IMR-90 (cell line): Measurements from ENCODE around the gene TENM3. TPM values are rescaled to one million over a fixed set of nuclear protein-coding genes. Genes with fewer than 3 reads are reported as not detected.

Source experiments
- ATAC-seq: fragments of 200-7000 bp; cut with Tn5 transposase; 2 replicates; pipeline ENCODE4 v1.9.1; 2020; ENCODE audit warnings: low read depth, mild to moderate bottlenecking, moderate library complexity
- BruUV-seq: library from RNA; stranded (reverse); fragments of 400-500 nt; replicated peaks from 2 replicates; lab custom pipeline; 2021; lab: Mats Ljungman, UMichigan
- CTCF ChIA-PET: fragments of 300-600 bp; formaldehyde crosslinking; extraction: SDS; loops from one replicate; lab custom pipeline; 2021; ENCODE audit warnings: antibody characterized with exemption; lab: Yijun Ruan, JAX
- POLR2A ChIA-PET: fragments of 300-600 bp; sonication (Branson Sonifier 250); formaldehyde crosslinking; loops from one replicate; lab custom pipeline; 2022; ENCODE audit warnings: antibody characterized with exemption; ENCODE audit not compliant: unreplicated experiment; lab: Charles Lee
- DNase-seq: peaks from one replicate; pipeline ENCODE4 v3.0.0; 2013
- H2AFZ ChIP-seq: replicated peaks from 2 replicates; pipeline ENCODE3; 2013; ENCODE audit warnings: low read length, mild to moderate bottlenecking; ENCODE audit not compliant: poor library complexity
- H2AK5ac ChIP-seq: 2 replicates; pipeline ENCODE4 v1.6.1; 2013; ENCODE audit warnings: low read depth, low read length, inconsistent platforms
- H2AK9ac ChIP-seq: replicated peaks from 2 replicates; pipeline ENCODE3; 2013; ENCODE audit warnings: mild to moderate bottlenecking, low read depth, low read length, moderate library complexity; ENCODE audit not compliant: poor library complexity
- H2BK120ac ChIP-seq: 2 replicates; pipeline ENCODE4 v1.6.1; 2013; ENCODE audit warnings: low read depth, low read length, inconsistent platforms
- H2BK15ac ChIP-seq: 3 replicates; pipeline ENCODE4 v1.6.1; 2013; ENCODE audit warnings: low read depth, low read length, inconsistent platforms
- H2BK20ac ChIP-seq: 2 replicates; pipeline ENCODE4 v1.6.1; 2013; ENCODE audit warnings: low read depth, mild to moderate bottlenecking, inconsistent platforms, low read length, moderate library complexity
- H2BK5ac ChIP-seq: 2 replicates; pipeline ENCODE4 v1.6.1; 2013; ENCODE audit warnings: mild to moderate bottlenecking, low read depth, low read length, inconsistent platforms; ENCODE audit not compliant: poor library complexity, severe bottlenecking
- H3K14ac ChIP-seq: replicated peaks from 2 replicates; pipeline ENCODE4 v1.6.1; 2013; ENCODE audit warnings: low read depth, low read length, inconsistent platforms
- H3K18ac ChIP-seq: 2 replicates; pipeline ENCODE4 v1.6.1; 2013; ENCODE audit warnings: low read depth, low read length, control low read depth
- H3K23ac ChIP-seq: 2 replicates; pipeline ENCODE4 v1.6.1; 2013; ENCODE audit warnings: low read depth, low read length, inconsistent platforms
- H3K27ac ChIP-seq: 2 replicates; pipeline ENCODE4 v1.5.1; 2013; ENCODE audit warnings: mild to moderate bottlenecking, control low read depth, low read length; ENCODE audit not compliant: insufficient read depth
- H3K27me3 ChIP-seq: 2 replicates; pipeline ENCODE4 v1.6.1; 2013; ENCODE audit warnings: low read length; ENCODE audit not compliant: control insufficient read depth, insufficient read depth
- H3K36me3 ChIP-seq: 2 replicates; pipeline ENCODE4 v1.6.1; 2013; ENCODE audit warnings: low read length, mixed read lengths; ENCODE audit not compliant: control insufficient read depth, insufficient read depth
- H3K4ac ChIP-seq: 2 replicates; pipeline ENCODE4 v1.6.1; 2013; ENCODE audit warnings: low read depth, low read length, inconsistent platforms
- H3K4me1 ChIP-seq: 2 replicates; pipeline ENCODE4 v1.6.1; 2013; ENCODE audit warnings: low read length, mixed read lengths; ENCODE audit not compliant: control insufficient read depth, insufficient read depth
- H3K4me2 ChIP-seq: 2 replicates; pipeline ENCODE4 v1.6.1; 2013; ENCODE audit warnings: low read depth, mild to moderate bottlenecking, control low read depth, low read length, moderate library complexity
- H3K4me3 ChIP-seq: 2 replicates; pipeline ENCODE4 v1.5.1; 2013; ENCODE audit warnings: low read depth, mild to moderate bottlenecking, control low read depth, low read length, moderate library complexity; ENCODE audit not compliant: insufficient read depth
- H3K56ac ChIP-seq: 2 replicates; pipeline ENCODE4 v1.6.1; 2013; ENCODE audit warnings: low read length, inconsistent platforms; ENCODE audit not compliant: insufficient read depth; ENCODE audit errors: extremely low read depth
- H3K79me1 ChIP-seq, 2 experiments: 2 replicates each; pipeline ENCODE4 v1.6.1; 2013; ENCODE audit warnings: low read length in 2 of 2, inconsistent platforms in 1 of 2, low read depth in 1 of 2
- H3K9ac ChIP-seq: 2 replicates; pipeline ENCODE4 v1.6.1; 2013; ENCODE audit warnings: low read depth, low read length, control low read depth
- H3K9me1 ChIP-seq: 2 replicates; pipeline ENCODE4 v1.6.1; 2013; ENCODE audit warnings: low read length, inconsistent platforms; ENCODE audit not compliant: insufficient read depth
- H3K9me3 ChIP-seq: 2 replicates; pipeline ENCODE4 v1.6.1; 2013; ENCODE audit warnings: low read length; ENCODE audit not compliant: control insufficient read depth, insufficient read depth
- H4K20me1 ChIP-seq: 2 replicates; pipeline ENCODE4 v1.6.1; 2013; ENCODE audit warnings: low read length, inconsistent platforms; ENCODE audit not compliant: insufficient read depth
- H4K5ac ChIP-seq: 2 replicates; pipeline ENCODE4 v1.6.1; 2013; ENCODE audit warnings: mild to moderate bottlenecking, low read depth, low read length, control low read depth
- H4K8ac ChIP-seq, 2 experiments: 2 replicates each; pipeline ENCODE4 v1.6.1; 2013; ENCODE audit warnings: low read depth in 2 of 2, low read length in 2 of 2, control low read depth in 1 of 2, inconsistent platforms in 1 of 2
- H4K91ac ChIP-seq: 2 replicates; pipeline ENCODE4 v1.6.1; 2013; ENCODE audit warnings: low read depth, low read length, inconsistent platforms; ENCODE audit not compliant: insufficient read depth
- CHD1 ChIP-seq: IDR thresholded peaks from 2 replicates; pipeline ENCODE4 v1.6.1; 2012; ENCODE audit warnings: low read depth, low read length, improper control_type of control experiment
- MAFK ChIP-seq: IDR thresholded peaks from 2 replicates; pipeline ENCODE4 v1.6.1; 2012; ENCODE audit warnings: low read depth, low read length, improper control_type of control experiment
- MAZ ChIP-seq: IDR thresholded peaks from 2 replicates; pipeline ENCODE4 v1.6.1; 2012; ENCODE audit warnings: low read depth, mild to moderate bottlenecking, low read length, improper control_type of control experiment, moderate library complexity, borderline replicate concordance
- RFX5 ChIP-seq: IDR thresholded peaks from 2 replicates; pipeline ENCODE4 v1.8.0; 2012; ENCODE audit warnings: low read depth, mild to moderate bottlenecking, low read length, moderate library complexity
- WGBS, 2 experiments: methylation state at CpG; one replicate each; pipeline versions ENCODE4 v1.1.5 to v1.1.7; 2013; ENCODE audit warnings: missing lambda C conversion rate in 2 of 2; ENCODE audit not compliant: insufficient read length in 1 of 2; ENCODE audit errors: extremely low coverage in 2 of 2; 5-methylcytosine and 5-hydroxymethylcytosine counted together
- dilution Hi-C: fragments of 300-500 bp; cut with HindIII; formaldehyde crosslinking; loops from one replicate; pipeline ENCODE4 v1.14.3; 2018; ENCODE audit warnings: low sequenced_read_pairs; ENCODE audit not compliant: unreplicated experiment
- in situ Hi-C: fragments of 300-500 bp; cut with MboI; formaldehyde crosslinking; loops from 3 replicates; pipeline ENCODE4 v1.14.3; 2019; ENCODE audit warnings: low sequenced_read_pairs, inconsistent platforms, mixed read lengths
- intact Hi-C: fragments of 100-400 bp; cut with micrococcal nuclease; formaldehyde crosslinking; loops from 2 replicates; pipeline ENCODE4 v1.10.0; 2022
- polyA plus RNA-seq, 3 experiments: library from polyadenylated mRNA; depleted of rRNA; stranded (reverse); fragments of >200 nt; gene quantifications; 2 replicates each; pipeline ENCODE4 v1.2.3, GENCODE V29; 2012; ENCODE audit warnings: low replicate concordance in 1 of 3
- total RNA-seq: library from RNA; depleted of rRNA; stranded (reverse); fragments of >200 nt; gene quantifications from 2 replicates; pipeline ENCODE4 v1.2.3, GENCODE V29; 2012

The TENM3 gene
- total and polyA plus RNA-seq, 2 of the 4 experiments (the other 2 are of a cell fraction), result 29.9 to 173 TPM

DNA sequence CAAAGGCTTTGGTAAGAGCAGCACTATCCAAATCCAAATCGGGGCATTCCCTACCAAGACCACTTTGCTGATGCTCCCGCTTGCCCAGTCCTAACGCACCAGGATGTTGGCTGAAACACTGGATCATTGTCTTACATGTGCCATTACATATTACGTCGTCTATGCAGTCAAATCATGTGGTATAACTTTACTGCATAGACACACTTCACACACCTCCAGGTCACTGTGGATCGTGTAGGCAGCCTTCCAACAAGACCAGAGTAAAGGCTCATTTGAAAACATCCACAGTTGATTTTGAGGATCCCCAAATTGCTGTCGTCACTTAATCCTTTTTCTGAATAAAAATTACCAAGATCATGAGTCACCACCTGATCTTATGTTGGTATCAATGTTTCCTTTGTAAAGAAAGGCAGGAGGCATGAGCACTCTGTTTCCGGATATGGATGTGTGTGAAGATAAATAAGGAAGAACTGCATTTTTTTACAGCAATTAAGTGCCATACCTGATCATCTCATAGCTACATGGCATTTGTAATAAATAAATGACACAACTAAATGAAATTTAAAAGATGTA is 18.5 kb downstream of the TENM3 start:
- Histone ChIP-seq H2AK9ac (no peak overlapping the region), H3K27ac (no peak overlapping the region), H3K4me2 (no peak overlapping the region), H3K56ac (no peak overlapping the region), H3K4me3 (no peak overlapping the region), H4K91ac (no peak overlapping the region), H3K27me3 (no peaks in the 10 kb centered on the region), H2BK5ac (no peak overlapping the region), H3K14ac (no peak overlapping the region; the same call in 1 of the 2 replicates), H4K20me1 (no peaks in the 10 kb centered on the region), H2BK120ac (no peak overlapping the region), H3K9me1 (no peaks in the 10 kb centered on the region), H3K23ac (no peak overlapping the region), H3K9me3 (no peaks in the 10 kb centered on the region), H3K36me3 (no peaks in the 10 kb centered on the region), H3K4me1 (no peaks in the 10 kb centered on the region), H3K9ac (no peak overlapping the region), H2BK15ac (no peak overlapping the region), H4K5ac (no peak overlapping the region), H3K79me1 (no peaks in the 10 kb centered on the region), H3K18ac (no peak overlapping the region), H2AFZ (no peak overlapping the region), H2BK20ac (no peak overlapping the region), H2AK5ac (no peak overlapping the region), H4K8ac (no peak overlapping the region), H3K4ac (no peak overlapping the region)
- DNase-seq (no peak), ATAC-seq (no peak)
- TF ChIP-seq CHD1 (no peak), RFX5 (no peak), MAZ (no peak), MAFK (no peak)
- intact Hi-C loops, result no loop called here
- no TSS peak for BruUV-seq
- ChIA-PET CTCF (no interaction called here), POLR2A (no interaction called here)
- WGBS, 2 experiments, result no CpG with 5 or more reads among the region's 8 CpGs
- dilution Hi-C loops, result no loop called here
- in situ Hi-C loops, result no loop called here
